GM12892 (cell line): ENCODE measurements around the gene POFUT1.

Experiments used
- POLR2A ChIP-seq: IDR thresholded peaks from 2 replicates; pipeline ENCODE4 v1.6.1; 2011; ENCODE audit warnings: low read depth, low read length, control low read depth
- POLR2AphosphoS5 ChIP-seq: IDR thresholded peaks from 2 replicates; pipeline ENCODE4 v1.6.1; 2011; ENCODE audit warnings: low read depth, low read length, control low read depth
- TAF1 ChIP-seq: IDR thresholded peaks from 2 replicates; pipeline ENCODE4 v1.6.1; 2011; ENCODE audit warnings: low read depth, mild to moderate bottlenecking, control low read depth, low read length, borderline replicate concordance

GRCh38 chr20:32191422-32191821, 16.3 kb upstream of the POFUT1 start:
- TF ChIP-seq TAF1 (no peak), POLR2A (no peak), POLR2AphosphoS5 (no peak; the same call in 1 of the 2 replicates)
